GM10847 (cell line): ENCODE results near the gene ANKS1B.

Experiments used
- POLR2A ChIP-seq: IDR thresholded peaks from 2 replicates; pipeline ENCODE4 v1.6.1; 2011; ENCODE audit not compliant: insufficient read length; ENCODE audit errors: extremely low read depth

ANKS1B gene

GRCh38 chr12:99157946-99158345 lies 826.8 kb downstream of the ANKS1B start:
- no peak for TF ChIP-seq POLR2A

GRCh38 chr12:99154983-99155336 lies 829.8 kb downstream of the ANKS1B start:
- TF ChIP-seq POLR2A, result no peak

- no peak for TF ChIP-seq POLR2A
Measured at GRCh38 chr12:99154216-99154982, 830.3 kb downstream of the ANKS1B start.

GRCh38 chr12:99153293-99153692 lies 831.4 kb downstream of the ANKS1B start:
- no peak for TF ChIP-seq POLR2A

GRCh38 chr12:99152337-99152736 lies 832.4 kb downstream of the ANKS1B start:
- no peak for TF ChIP-seq POLR2A

GRCh38 chr12:99151744-99152143 lies 833.0 kb downstream of the ANKS1B start:
- TF ChIP-seq POLR2A, result no peak

- no peak for TF ChIP-seq POLR2A
Measured at GRCh38 chr12:99147130-99147529, 837.6 kb downstream of the ANKS1B start.

- no peak for TF ChIP-seq POLR2A
Measured at GRCh38 chr12:99146730-99147129, 838.0 kb downstream of the ANKS1B start.

GRCh38 chr12:99146185-99146584 lies 838.6 kb downstream of the ANKS1B start:
- TF ChIP-seq POLR2A, result no peak

- no peak for TF ChIP-seq POLR2A
Measured at GRCh38 chr12:99142651-99143050, 842.1 kb downstream of the ANKS1B start.

- TF ChIP-seq POLR2A, result no peak
Measured at GRCh38 chr12:99140017-99140720, 844.6 kb downstream of the ANKS1B start.

- no peak for TF ChIP-seq POLR2A
Measured at GRCh38 chr12:99138393-99138792, 846.3 kb downstream of the ANKS1B start.

GRCh38 chr12:99137124-99137855 lies 847.4 kb downstream of the ANKS1B start:
- TF ChIP-seq POLR2A, result no peak

- TF ChIP-seq POLR2A, result no peak
Measured at GRCh38 chr12:99136516-99136915, 848.2 kb downstream of the ANKS1B start.

GRCh38 chr12:99135376-99135775 lies 849.4 kb downstream of the ANKS1B start:
- TF ChIP-seq POLR2A, result no peak

- no peak for TF ChIP-seq POLR2A
Measured at GRCh38 chr12:99133401-99133800, 851.3 kb downstream of the ANKS1B start.
